Stimulated activated effector memory CD8-positive, alpha-beta T cell treated with anti-CD3 and anti-CD28 coated beads, Interleukin-12 subunit alpha, Interleukin-12 subunit beta, amount 100 ng/mL, for 72 hours (primary cell): ENCODE results near the gene MSMB.
A peak's percentile ranks its signal among the peaks of the same experiment; 100 is the strongest.
"Not testable (repeated sequence)": the region's sequence is repeated elsewhere in the genome, so short reads cannot be mapped to it uniquely, and the experiment has no call there.

Experiments used
- ATAC-seq: fragments of 150-1000 bp; cut with Tn5 transposase; 2 replicates; pipeline ENCODE4 v1.10.0; 2021
- DNase-seq, 2 donors: peaks; one replicate each; pipeline ENCODE4 v3.0.0; 2021 to 2022; ENCODE audit warnings: low spot score in 2 of 2
- H3K27ac Mint-ChIP-seq: one replicate; pipeline ENCODE4 v1.8.0; 2022; ENCODE audit warnings: mild to moderate bottlenecking, mixed read lengths
- H3K36me3 Mint-ChIP-seq: one replicate; pipeline ENCODE4 v1.8.0; 2022; ENCODE audit warnings: mild to moderate bottlenecking, mixed read lengths
- H3K4me1 Mint-ChIP-seq: one replicate; pipeline ENCODE4 v1.8.0; 2022; ENCODE audit warnings: mixed read lengths
- H3K4me3 Mint-ChIP-seq: one replicate; pipeline ENCODE4 v1.8.0; 2022; ENCODE audit warnings: mild to moderate bottlenecking, mixed read lengths
- H3K9me3 Mint-ChIP-seq: one replicate; pipeline ENCODE4 v1.8.0; 2022; ENCODE audit warnings: mixed read lengths

Gene MSMB

GRCh38 chr10:46014683-46015405 lies 31.2 kb downstream of the MSMB start:
- peaks cover 72% of the 10 kb centered on the region for H3K36me3 Mint-ChIP-seq
- H3K9me3 Mint-ChIP-seq: no peaks in the 10 kb centered on the region
- peaks cover 30% of the 10 kb centered on the region for H3K4me1 Mint-ChIP-seq
- no peak for DNase-seq
- no peak for ATAC-seq
- peak overlapping the region; percentile 57 for H3K27ac Mint-ChIP-seq
- H3K4me3 Mint-ChIP-seq: no peak overlapping the region

GRCh38 chr10:46014206-46014605 lies 31.9 kb downstream of the MSMB start:
- Mint-ChIP-seq H3K9me3 (no peaks in the 10 kb centered on the region), H3K27ac (no peak overlapping the region), H3K4me1 (peaks cover 24% of the 10 kb centered on the region), H3K4me3 (no peak overlapping the region), H3K36me3 (peaks cover 78% of the 10 kb centered on the region)
- ATAC-seq: no peak
- no peak for DNase-seq

GRCh38 chr10:46012746-46013145 lies 33.3 kb downstream of the MSMB start:
- Mint-ChIP-seq H3K36me3 (peaks cover 93% of the 10 kb centered on the region), H3K27ac (no peak overlapping the region), H3K9me3 (no peaks in the 10 kb centered on the region), H3K4me1 (peaks cover 12% of the 10 kb centered on the region), H3K4me3 (no peak overlapping the region)
- no peak for DNase-seq
- ATAC-seq: no peak

- no peak for DNase-seq
These were observed 39.9 kb downstream of the MSMB start for GRCh38 chr10:46006219-46006618.

GRCh38 chr10:46005383-46005782 lies 40.7 kb downstream of the MSMB start:
- Mint-ChIP-seq H3K9me3 (no peaks in the 10 kb centered on the region), H3K4me3 (no peak overlapping the region), H3K36me3 (peaks cover 100% of the 10 kb centered on the region), H3K27ac (no peak overlapping the region), H3K4me1 (no peaks in the 10 kb centered on the region)
- DNase-seq (no peak), ATAC-seq (no peak)

More at GRCh38 chr10:46006219-46006618, 39.9 kb downstream of the MSMB start:
- H3K36me3 Mint-ChIP-seq: peaks cover 100% of the 10 kb centered on the region
- no peak overlapping the region for H3K4me3 Mint-ChIP-seq
- H3K27ac Mint-ChIP-seq: no peak overlapping the region
- ATAC-seq: no peak
- H3K9me3 Mint-ChIP-seq: no peaks in the 10 kb centered on the region
- no peaks in the 10 kb centered on the region for H3K4me1 Mint-ChIP-seq

GRCh38 chr10:46004963-46005362 lies 41.1 kb downstream of the MSMB start:
- no peaks in the 10 kb centered on the region for H3K9me3 Mint-ChIP-seq
- no peak overlapping the region for H3K4me3 Mint-ChIP-seq
- H3K4me1 Mint-ChIP-seq: no peaks in the 10 kb centered on the region
- no peak overlapping the region for H3K27ac Mint-ChIP-seq
- no peak for DNase-seq
- ATAC-seq: no peak
- H3K36me3 Mint-ChIP-seq: peaks cover 100% of the 10 kb centered on the region

- DNase-seq: no peak
- Mint-ChIP-seq H3K27ac (peak overlapping the region; percentile 64), H3K4me1 (no peaks in the 10 kb centered on the region), H3K4me3 (no peak overlapping the region), H3K9me3 (no peaks in the 10 kb centered on the region), H3K36me3 (peaks cover 100% of the 10 kb centered on the region)
- no peak for ATAC-seq
These were observed 43.0 kb downstream of the MSMB start for GRCh38 chr10:46002916-46003693.

GRCh38 chr10:46002189-46002687 lies 43.8 kb downstream of the MSMB start:
- not testable (repeated sequence) for ATAC-seq, DNase-seq, H3K9me3 Mint-ChIP-seq, H3K4me1 Mint-ChIP-seq, H3K4me3 Mint-ChIP-seq
- H3K36me3 Mint-ChIP-seq: peaks cover 99% of the 10 kb centered on the region
- peak overlapping the region; percentile 48 for H3K27ac Mint-ChIP-seq

- DNase-seq (no peak), ATAC-seq (no peak)
- Mint-ChIP-seq H3K4me3 (no peak overlapping the region), H3K9me3 (no peaks in the 10 kb centered on the region), H3K27ac (peak overlapping the region; percentile 48), H3K4me1 (no peaks in the 10 kb centered on the region), H3K36me3 (peaks cover 99% of the 10 kb centered on the region)
These were observed 44.8 kb downstream of the MSMB start for GRCh38 chr10:46001187-46001756.

GRCh38 chr10:46000538-46000937 lies 45.5 kb downstream of the MSMB start:
- H3K9me3 Mint-ChIP-seq: no peaks in the 10 kb centered on the region
- no peak for DNase-seq
- H3K36me3 Mint-ChIP-seq: peaks cover 92% of the 10 kb centered on the region
- no peaks in the 10 kb centered on the region for H3K4me1 Mint-ChIP-seq
- H3K4me3 Mint-ChIP-seq: no peak overlapping the region
- no peak overlapping the region for H3K27ac Mint-ChIP-seq
- no peak for ATAC-seq

GRCh38 chr10:45999955-46000354 lies 46.1 kb downstream of the MSMB start:
- ATAC-seq, H3K4me3 Mint-ChIP-seq, H3K9me3 Mint-ChIP-seq, H3K4me1 Mint-ChIP-seq, H3K27ac Mint-ChIP-seq, DNase-seq: not testable (repeated sequence)
- H3K36me3 Mint-ChIP-seq: peaks cover 90% of the 10 kb centered on the region

GRCh38 chr10:45997994-45998763 lies 47.9 kb downstream of the MSMB start:
- Mint-ChIP-seq H3K4me3 (no peak overlapping the region), H3K4me1 (no peaks in the 10 kb centered on the region), H3K27ac (no peak overlapping the region), H3K36me3 (peaks cover 87% of the 10 kb centered on the region), H3K9me3 (no peaks in the 10 kb centered on the region)
- DNase-seq (no peak), ATAC-seq (no peak)

GRCh38 chr10:45997557-45997956 lies 48.5 kb downstream of the MSMB start:
- Mint-ChIP-seq H3K4me3 (no peak overlapping the region), H3K36me3 (peaks cover 87% of the 10 kb centered on the region), H3K9me3 (no peaks in the 10 kb centered on the region), H3K27ac (peak overlapping the region; percentile 8), H3K4me1 (no peaks in the 10 kb centered on the region)
- ATAC-seq: no peak
- DNase-seq: no peak

GRCh38 chr10:45985590-45985989 lies 60.5 kb downstream of the MSMB start:
- not testable (repeated sequence) for H3K9me3 Mint-ChIP-seq, ATAC-seq, H3K4me1 Mint-ChIP-seq, DNase-seq, H3K4me3 Mint-ChIP-seq, H3K27ac Mint-ChIP-seq
- H3K36me3 Mint-ChIP-seq: peaks cover 65% of the 10 kb centered on the region

- H3K36me3 Mint-ChIP-seq: peaks cover 64% of the 10 kb centered on the region
- H3K27ac Mint-ChIP-seq, H3K4me3 Mint-ChIP-seq, H3K4me1 Mint-ChIP-seq, H3K9me3 Mint-ChIP-seq, ATAC-seq, DNase-seq: not testable (repeated sequence)
These were observed 61.6 kb downstream of the MSMB start for GRCh38 chr10:45984473-45984872.
